Left lung (tissue), 10 donors: ENCODE results near the gene DSC1. TPM values are rescaled to one million over a fixed set of nuclear protein-coding genes. Genes with fewer than 3 reads are reported as not detected.
"Not testable (repeated sequence)": the region's sequence is repeated elsewhere in the genome, so short reads cannot be mapped to it uniquely, and the experiment has no call there.

Experiments
- ATAC-seq: fragments of 200-7000 bp; cut with Tn5 transposase; one replicate; pipeline ENCODE4 v1.9.1; 2020; ENCODE audit warnings: moderate library complexity
- DNase-seq, 4 donors: peaks; one replicate each; pipeline ENCODE4 v3.0.0-alpha.2; 2013 to 2020
- H3K27ac ChIP-seq, 2 donors: fragments of 200-600 bp; sonication (generic) in 1 of 2; one replicate each; pipeline versions ENCODE4 v1.5.0 to v1.8.0; 2020 to 2021
- H3K27me3 ChIP-seq, 2 donors: fragments of 200-600 bp; sonication (generic) in 1 of 2; one replicate each; pipeline versions ENCODE4 v1.5.0 to v1.8.0; 2020 to 2021
- H3K36me3 ChIP-seq, 2 donors: fragments of 200-600 bp; sonication (generic) in 1 of 2; one replicate each; pipeline versions ENCODE4 v1.5.0 to v1.8.0; 2020 to 2021
- H3K4me1 ChIP-seq, 2 donors: fragments of 200-600 bp; one replicate each; pipeline ENCODE4 v1.8.0; 2021
- H3K4me3 ChIP-seq, 2 donors: fragments of 200-600 bp; sonication (generic) in 1 of 2; one replicate each; pipeline versions ENCODE4 v1.5.0 to v1.8.0; 2020 to 2021; ENCODE audit warnings: mild to moderate bottlenecking in 1 of 2
- H3K9me3 ChIP-seq, 2 donors: fragments of 200-600 bp; sonication (generic) in 1 of 2; one replicate each; pipeline versions ENCODE4 v1.5.0 to v1.8.0; 2020 to 2021
- intact Hi-C, 2 donors: fragments of 100-400 bp; cut with DNase I; formaldehyde crosslinking; loops; one replicate each; pipeline versions ENCODE4 v1.11.2 to v1.14.2; 2022
- polyA plus RNA-seq, 6 donors: library from polyadenylated mRNA; unstranded; fragments of 120-200 nt; gene quantifications; one replicate each; pipeline ENCODE4 v1.2.1, GENCODE V29; 2013; ENCODE audit not compliant: insufficient read length in 6 of 6
- total RNA-seq, 2 donors: library from RNA; stranded (reverse); fragmentation: NEBNext Ultra II Directional; extraction: Animal tissue kit (Norgen Biotek cat#: 25700); gene quantifications; one replicate each; pipeline ENCODE4 v1.2.1, GENCODE V29; 2021
- TF ChIP-seq, protein P1 (sequence below), 2 donors: fragments of 200-600 bp; sonication (generic) in 1 of 2; IDR thresholded peaks; one replicate each; pipeline versions ENCODE4 v1.5.0 to v1.8.0; 2021; ENCODE audit warnings: antibody characterized with exemption in 2 of 2
- donor health status: DM: no; HTN: yes; CAD: no.
- donor health status: DM: no; HTN: no; CAD: no.

The DSC1 gene
- total and polyA plus RNA-seq, 8 donors = 0.07 TPM; not detected in 7

DNA sequence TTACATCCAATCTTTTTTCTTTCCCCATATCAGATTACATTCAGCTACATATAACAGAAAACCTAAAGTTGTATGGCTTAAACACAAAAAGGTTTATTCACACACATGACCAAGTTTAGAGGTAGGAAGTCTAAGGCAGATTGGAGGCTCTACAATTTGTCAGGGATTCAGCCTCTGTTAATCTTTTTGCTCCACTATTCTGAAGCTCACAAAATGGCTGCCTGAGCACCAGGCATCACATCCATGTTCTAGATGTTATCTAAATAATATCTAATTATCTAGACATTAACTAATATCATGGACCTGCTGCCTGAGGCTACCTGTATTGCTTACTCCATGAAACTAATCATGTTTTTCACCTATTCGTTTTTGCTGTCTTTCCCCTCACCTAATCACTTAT is 36.8 kb downstream of the DSC1 start:
- H3K27me3 ChIP-seq = no peaks in the 10 kb centered on the region
- no peak for DNase-seq
- no peaks in the 10 kb centered on the region for H3K9me3 ChIP-seq
- intact Hi-C loops = no loop called here
- H3K4me1 ChIP-seq = no peaks in the 10 kb centered on the region
- H3K36me3 ChIP-seq = no peaks in the 10 kb centered on the region
- H3K27ac ChIP-seq = no peak overlapping the region
- TF ChIP-seq, protein P1, sequence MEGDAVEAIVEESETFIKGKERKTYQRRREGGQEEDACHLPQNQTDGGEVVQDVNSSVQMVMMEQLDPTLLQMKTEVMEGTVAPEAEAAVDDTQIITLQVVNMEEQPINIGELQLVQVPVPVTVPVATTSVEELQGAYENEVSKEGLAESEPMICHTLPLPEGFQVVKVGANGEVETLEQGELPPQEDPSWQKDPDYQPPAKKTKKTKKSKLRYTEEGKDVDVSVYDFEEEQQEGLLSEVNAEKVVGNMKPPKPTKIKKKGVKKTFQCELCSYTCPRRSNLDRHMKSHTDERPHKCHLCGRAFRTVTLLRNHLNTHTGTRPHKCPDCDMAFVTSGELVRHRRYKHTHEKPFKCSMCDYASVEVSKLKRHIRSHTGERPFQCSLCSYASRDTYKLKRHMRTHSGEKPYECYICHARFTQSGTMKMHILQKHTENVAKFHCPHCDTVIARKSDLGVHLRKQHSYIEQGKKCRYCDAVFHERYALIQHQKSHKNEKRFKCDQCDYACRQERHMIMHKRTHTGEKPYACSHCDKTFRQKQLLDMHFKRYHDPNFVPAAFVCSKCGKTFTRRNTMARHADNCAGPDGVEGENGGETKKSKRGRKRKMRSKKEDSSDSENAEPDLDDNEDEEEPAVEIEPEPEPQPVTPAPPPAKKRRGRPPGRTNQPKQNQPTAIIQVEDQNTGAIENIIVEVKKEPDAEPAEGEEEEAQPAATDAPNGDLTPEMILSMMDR (IDR thresholded peaks at IDR 0.05) = no peak
- no peak for ATAC-seq
- H3K4me3 ChIP-seq = no peak overlapping the region

DNA sequence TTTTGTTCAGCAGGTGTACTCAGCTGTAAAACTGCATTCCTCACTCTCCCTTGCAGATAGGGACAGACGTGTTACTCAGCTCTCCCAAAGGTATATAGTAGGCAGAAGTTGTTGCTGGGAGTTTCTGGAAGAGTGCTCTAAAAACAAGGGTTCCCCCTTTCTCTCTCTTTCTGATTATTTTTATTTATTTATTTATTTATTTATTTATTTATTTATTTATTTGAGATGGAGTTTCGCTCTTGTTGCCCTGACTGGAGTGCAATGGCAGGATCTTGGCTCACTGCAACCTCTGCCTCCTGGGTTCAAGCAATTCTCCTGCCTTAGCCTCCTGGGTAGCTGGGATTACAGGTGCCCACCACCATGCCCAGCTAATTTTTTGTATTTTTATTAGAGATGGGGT is 39.5 kb downstream of the DSC1 start:
- H3K4me1 ChIP-seq, ATAC-seq, H3K27me3 ChIP-seq, intact Hi-C loops, DNase-seq, H3K27ac ChIP-seq, H3K36me3 ChIP-seq, H3K4me3 ChIP-seq, H3K9me3 ChIP-seq: not testable (repeated sequence)

DNA sequence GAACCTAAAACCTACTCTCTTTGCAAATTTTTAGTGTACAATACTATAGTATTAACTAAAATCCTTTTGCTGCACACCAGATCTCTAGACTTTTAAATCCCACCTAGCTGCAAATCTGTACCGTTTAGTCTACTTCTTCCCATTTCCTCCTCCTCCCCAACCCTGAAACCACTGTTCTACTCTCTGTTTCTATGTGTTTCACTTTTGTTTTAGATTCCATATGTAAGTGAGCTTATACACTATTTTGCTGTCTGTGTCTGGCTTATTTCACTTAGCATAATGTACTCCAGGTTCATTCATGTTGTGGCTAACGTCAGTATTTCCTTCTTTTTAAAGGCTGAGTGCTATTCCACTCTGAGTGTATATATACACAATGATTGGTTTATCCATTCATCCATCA is 42.1 kb downstream of the DSC1 start:
- no peaks in the 10 kb centered on the region for H3K27me3 ChIP-seq
- no peak for DNase-seq
- intact Hi-C loops = no loop called here
- TF ChIP-seq, protein P1 (IDR thresholded peaks at IDR 0.05) = no peak
- ATAC-seq = no peak
- H3K4me1 ChIP-seq = no peaks in the 10 kb centered on the region
- H3K36me3 ChIP-seq = no peaks in the 10 kb centered on the region
- no peak overlapping the region for H3K4me3 ChIP-seq
- H3K9me3 ChIP-seq = no peaks in the 10 kb centered on the region
- no peak overlapping the region for H3K27ac ChIP-seq

DNA sequence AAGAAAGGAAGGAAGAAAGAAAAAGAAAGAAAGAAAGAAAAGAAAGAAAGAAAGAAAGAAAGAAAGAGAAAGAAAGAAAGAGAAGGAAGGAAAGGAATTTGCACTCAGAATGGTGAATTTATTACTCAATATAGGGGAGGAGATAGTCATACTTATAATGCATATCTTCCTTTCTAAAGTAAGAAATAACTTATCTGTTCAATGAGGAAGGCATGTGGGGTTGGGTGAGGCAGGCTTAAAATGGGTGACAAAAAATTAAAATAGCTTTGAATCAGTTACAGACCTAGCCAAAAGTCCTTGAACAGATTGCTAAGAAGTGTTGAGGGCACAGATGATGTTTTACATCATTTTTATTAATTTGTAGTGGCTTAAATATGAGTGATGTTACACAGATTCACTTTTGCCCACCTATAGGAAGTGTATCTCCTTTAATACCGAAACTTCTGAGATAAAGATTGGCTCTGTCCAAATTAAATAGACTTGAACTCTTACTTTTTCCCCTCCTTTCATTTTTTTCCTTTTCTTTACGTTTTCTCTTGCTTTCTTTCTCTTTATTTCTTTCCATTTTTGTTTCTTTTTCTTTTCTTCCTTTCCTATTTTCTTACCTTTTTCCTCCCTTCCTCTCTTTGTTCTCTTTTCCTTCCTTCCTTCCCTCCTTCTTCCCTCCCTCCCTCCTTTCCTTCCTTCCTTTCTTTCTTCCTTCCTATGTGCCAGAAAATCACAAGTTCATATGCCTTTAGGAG is 45.6 kb downstream of the DSC1 start:
- Histone ChIP-seq H3K27me3 (no peaks in the 10 kb centered on the region), H3K9me3 (no peaks in the 10 kb centered on the region), H3K27ac (no peak overlapping the region), H3K4me1 (no peaks in the 10 kb centered on the region), H3K4me3 (no peak overlapping the region), H3K36me3 (no peaks in the 10 kb centered on the region)
- TF ChIP-seq, protein P1 (IDR thresholded peaks at IDR 0.05) = no peak
- ATAC-seq = no peak
- intact Hi-C loops = no loop called here
- no peak for DNase-seq

DNA sequence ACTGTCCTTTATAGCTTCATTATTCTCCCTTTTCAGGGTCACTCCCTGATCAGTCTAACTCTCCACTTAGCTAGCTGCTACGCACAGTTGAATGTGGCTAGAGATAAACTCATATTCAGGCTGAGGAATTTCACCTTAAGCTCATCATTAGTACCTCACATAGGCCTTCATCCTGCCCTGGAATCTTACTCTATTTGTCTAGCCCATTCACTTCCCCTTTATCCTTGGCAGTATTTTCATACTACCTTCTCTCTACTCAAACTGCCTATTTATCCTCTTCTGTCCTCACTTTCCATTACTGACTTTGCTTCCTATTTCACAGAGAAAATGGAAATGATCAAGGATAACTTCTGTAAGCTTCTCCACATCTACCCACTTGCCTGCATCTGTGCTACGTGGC is 49.9 kb downstream of the DSC1 start:
- TF ChIP-seq, protein P1 (IDR thresholded peaks at IDR 0.05) = no peak
- no peaks in the 10 kb centered on the region for H3K27me3 ChIP-seq
- DNase-seq (no peak), ATAC-seq (no peak)
- intact Hi-C loops = no loop called here
- no peak overlapping the region for H3K27ac ChIP-seq
- H3K9me3 ChIP-seq = no peaks in the 10 kb centered on the region
- no peak overlapping the region for H3K4me3 ChIP-seq
- H3K36me3 ChIP-seq = no peaks in the 10 kb centered on the region
- H3K4me1 ChIP-seq = no peaks in the 10 kb centered on the region

DNA sequence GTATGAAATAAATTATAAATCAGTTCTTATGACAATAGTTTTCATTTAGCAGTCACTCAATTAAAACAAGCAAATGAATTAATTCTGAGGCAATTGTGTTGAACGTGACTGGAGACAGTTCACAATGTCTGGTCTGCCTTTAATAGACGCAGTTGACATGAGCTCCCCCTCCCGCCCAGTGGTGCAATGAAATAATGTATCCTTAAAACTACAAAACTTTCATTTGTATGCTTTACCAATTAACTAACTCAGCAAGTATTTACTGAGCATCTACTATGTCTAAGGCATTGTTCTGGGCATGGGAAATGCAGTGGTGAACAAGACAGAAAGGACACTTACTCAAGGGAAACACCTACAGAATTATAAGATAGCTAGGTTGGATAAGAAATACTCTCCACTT is 56.9 kb downstream of the DSC1 start:
- TF ChIP-seq, protein P1 (IDR thresholded peaks at IDR 0.05) = no peak
- H3K4me1 ChIP-seq = no peaks in the 10 kb centered on the region
- intact Hi-C loops = no loop called here
- H3K27ac ChIP-seq = no peak overlapping the region
- ATAC-seq (no peak), DNase-seq (no peak)
- H3K27me3 ChIP-seq = peaks cover 0 to 34% of the 10 kb centered on the region in 2 donors
- no peaks in the 10 kb centered on the region for H3K36me3 ChIP-seq
- no peak overlapping the region for H3K4me3 ChIP-seq
- no peaks in the 10 kb centered on the region for H3K9me3 ChIP-seq
